Measurements from ENCODE around the gene COL4A2. TPM values are rescaled to one million over a fixed set of nuclear protein-coding genes. Genes with fewer than 3 reads are reported as not detected.

Gene COL4A2
- total RNA-seq, 1 donor from 2014 or later = 1,556 TPM

DNA sequence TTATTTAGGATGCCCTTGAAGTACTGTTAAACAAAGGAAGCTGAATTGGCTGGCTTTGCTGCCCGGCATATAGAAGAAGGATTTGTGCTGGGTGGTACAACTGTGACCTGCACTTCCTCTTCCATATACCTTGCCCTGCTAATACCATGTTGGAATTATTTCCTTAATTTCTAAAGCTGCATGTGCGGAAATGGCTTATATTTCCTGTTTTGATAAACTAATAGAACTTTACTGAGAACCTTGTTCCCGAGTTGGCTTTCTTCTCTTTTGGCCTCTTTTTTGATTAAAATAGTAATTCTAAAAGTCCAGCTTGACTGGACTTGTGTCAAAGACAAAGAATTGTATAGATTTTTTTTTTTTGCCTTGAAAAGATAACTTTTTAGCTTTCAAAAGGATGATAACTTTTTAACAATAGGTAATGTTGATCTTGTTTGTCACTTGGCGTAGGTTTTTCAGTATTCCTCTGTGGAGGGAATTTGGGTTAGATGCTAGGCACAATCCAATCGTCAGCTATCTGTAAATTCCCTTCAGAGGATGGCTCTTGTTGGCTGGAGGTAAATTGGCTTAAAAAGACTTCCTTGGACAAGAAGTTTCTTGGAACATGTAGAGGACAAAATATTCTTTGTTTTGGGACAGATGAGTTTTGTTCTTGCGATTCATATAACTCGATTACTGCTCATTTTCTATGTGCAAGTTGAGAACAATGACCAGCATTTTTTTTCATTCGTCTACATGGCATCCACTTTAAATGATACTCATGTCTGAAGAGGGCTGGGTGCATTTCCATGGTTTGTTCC, 41.4 kb downstream of the COL4A2 start:
- Mint-ChIP-seq H3K4me3 (ENCODE audit: unreplicated experiment) (no peak overlapping the region), H3K4me1 (ENCODE audit: unreplicated experiment) (peaks cover 94% of the 10 kb centered on the region), H3K27me3 (ENCODE audit: unreplicated experiment) (peaks cover 10% of the 10 kb centered on the region), H3K36me3 (ENCODE audit: low read depth, unreplicated experiment) (peaks cover 58% of the 10 kb centered on the region), H3K9me3 (ENCODE audit: unreplicated experiment) (no peaks in the 10 kb centered on the region), H3K27ac (ENCODE audit: unreplicated experiment) (peak overlapping the region; percentile 83)
- DNase-seq (ENCODE audit: low spot score) = no peak
- no peak for TF ChIP-seq CTCF (IDR thresholded peaks at IDR 0.05; ENCODE audit: unreplicated experiment)

- no peak for TF ChIP-seq CTCF (IDR thresholded peaks at IDR 0.05; ENCODE audit: unreplicated experiment)
- no peak overlapping the region for H3K4me3 Mint-ChIP-seq (ENCODE audit: unreplicated experiment)
- peaks cover 89% of the 10 kb centered on the region for H3K4me1 Mint-ChIP-seq (ENCODE audit: unreplicated experiment)
- no peak for DNase-seq (ENCODE audit: low spot score)
- no peaks in the 10 kb centered on the region for H3K9me3 Mint-ChIP-seq (ENCODE audit: unreplicated experiment)
- peaks cover 62% of the 10 kb centered on the region for H3K36me3 Mint-ChIP-seq (ENCODE audit: low read depth, unreplicated experiment)
- H3K27me3 Mint-ChIP-seq (ENCODE audit: unreplicated experiment) = peaks cover 10% of the 10 kb centered on the region
- no peak overlapping the region for H3K27ac Mint-ChIP-seq (ENCODE audit: unreplicated experiment)
Observed at GRCh38 chr13:110349239-110349638, 42.2 kb downstream of the COL4A2 start.

DNA sequence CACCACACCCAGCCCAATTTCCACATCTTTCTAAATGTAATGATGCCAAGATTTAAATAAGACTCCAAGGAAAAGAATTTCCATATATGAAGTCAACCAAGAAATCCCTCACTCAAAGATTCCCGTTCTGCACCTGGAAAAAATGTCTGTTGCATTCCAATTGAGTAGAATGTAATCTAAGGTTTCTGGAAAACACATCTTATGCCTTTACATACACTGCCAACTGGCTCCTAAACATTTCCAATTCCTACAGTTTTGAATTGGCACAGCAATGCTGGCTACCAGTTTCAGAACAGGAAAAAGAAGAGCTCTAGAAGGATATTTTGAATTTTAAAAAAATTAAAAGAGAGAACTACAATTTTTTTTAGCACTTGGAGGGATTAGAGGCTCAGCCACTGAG, 43.0 kb downstream of the COL4A2 start:
- no peak for TF ChIP-seq CTCF (IDR thresholded peaks at IDR 0.05; ENCODE audit: unreplicated experiment)
- peak overlapping the region; percentile 18 for H3K27ac Mint-ChIP-seq (ENCODE audit: unreplicated experiment)
- H3K27me3 Mint-ChIP-seq (ENCODE audit: unreplicated experiment) = peaks cover 15% of the 10 kb centered on the region
- no peak overlapping the region for H3K4me3 Mint-ChIP-seq (ENCODE audit: unreplicated experiment)
- H3K36me3 Mint-ChIP-seq (ENCODE audit: low read depth, unreplicated experiment) = peaks cover 61% of the 10 kb centered on the region
- H3K4me1 Mint-ChIP-seq (ENCODE audit: unreplicated experiment) = peaks cover 86% of the 10 kb centered on the region
- DNase-seq (ENCODE audit: low spot score) = no peak
- no peaks in the 10 kb centered on the region for H3K9me3 Mint-ChIP-seq (ENCODE audit: unreplicated experiment)

- no peak for DNase-seq (ENCODE audit: low spot score)
- no peak for TF ChIP-seq CTCF (IDR thresholded peaks at IDR 0.05; ENCODE audit: unreplicated experiment)
- Mint-ChIP-seq H3K4me3 (ENCODE audit: unreplicated experiment) (no peak overlapping the region), H3K27me3 (ENCODE audit: unreplicated experiment) (peaks cover 17% of the 10 kb centered on the region), H3K4me1 (ENCODE audit: unreplicated experiment) (peaks cover 83% of the 10 kb centered on the region), H3K9me3 (ENCODE audit: unreplicated experiment) (no peaks in the 10 kb centered on the region), H3K27ac (ENCODE audit: unreplicated experiment) (no peak overlapping the region), H3K36me3 (ENCODE audit: low read depth, unreplicated experiment) (peaks cover 62% of the 10 kb centered on the region)
Observed at GRCh38 chr13:110350509-110350908, 43.4 kb downstream of the COL4A2 start.

DNA sequence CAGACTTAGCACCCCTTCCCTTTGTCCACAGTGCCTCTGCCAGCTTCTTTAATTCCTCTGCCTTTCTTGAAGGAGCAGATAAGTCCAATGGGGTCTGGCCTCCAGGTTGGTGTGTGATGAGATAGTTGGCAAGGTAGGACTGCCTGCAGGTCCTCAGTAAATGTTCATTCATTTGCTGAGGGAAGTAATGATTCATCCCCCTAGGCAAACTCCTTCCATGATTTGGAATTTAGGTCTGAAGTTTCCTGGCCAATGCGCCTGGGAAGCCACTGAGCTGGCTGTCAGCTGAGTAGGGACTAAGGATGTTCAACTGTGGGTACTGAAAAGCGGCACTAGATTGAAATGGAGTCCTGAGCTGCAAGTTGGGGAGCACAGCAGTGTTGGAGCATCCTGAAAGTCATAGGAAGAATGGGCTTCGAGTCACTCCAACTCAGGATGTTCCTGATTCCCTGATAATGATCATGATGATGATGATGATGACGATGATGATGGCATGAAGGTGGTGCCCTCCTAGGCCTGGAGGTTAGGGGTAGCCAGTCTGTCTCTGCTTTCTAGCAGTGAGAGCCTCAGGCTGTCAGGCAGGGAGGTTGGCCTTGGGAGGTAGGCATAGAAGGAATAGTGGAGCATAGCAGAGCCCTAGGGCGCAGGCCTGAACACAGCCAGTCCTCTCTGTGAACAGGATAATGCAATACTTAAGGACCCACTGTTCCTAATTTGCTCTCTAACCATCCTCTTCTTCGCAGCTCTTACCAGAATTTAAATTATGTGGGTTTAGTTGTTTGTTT, 44.7 kb downstream of the COL4A2 start:
- Mint-ChIP-seq H3K36me3 (ENCODE audit: low read depth, unreplicated experiment) (peaks cover 66% of the 10 kb centered on the region), H3K27me3 (ENCODE audit: unreplicated experiment) (peaks cover 16% of the 10 kb centered on the region), H3K9me3 (ENCODE audit: unreplicated experiment) (no peaks in the 10 kb centered on the region), H3K4me3 (ENCODE audit: unreplicated experiment) (no peak overlapping the region), H3K4me1 (ENCODE audit: unreplicated experiment) (peaks cover 72% of the 10 kb centered on the region), H3K27ac (ENCODE audit: unreplicated experiment) (peak overlapping the region; percentile 43)
- DNase-seq (ENCODE audit: low spot score) = no peak
- no peak for TF ChIP-seq CTCF (IDR thresholded peaks at IDR 0.05; ENCODE audit: unreplicated experiment)
